HCT116 (cell line): ENCODE data around the gene AVEN. TPM values are rescaled to one million over a fixed set of nuclear protein-coding genes. Genes with fewer than 3 reads are reported as not detected.

ENCODE experiments used
- ATAC-seq: fragments of 200-7000 bp; cut with Tn5 transposase; 2 replicates; pipeline ENCODE4 v1.9.1; 2020; ENCODE audit warnings: mild to moderate bottlenecking, moderate library complexity
- BruUV-seq: library from RNA; stranded (reverse); fragments of 400-500 nt; replicated peaks from 2 replicates; lab custom pipeline; 2021; lab: Mats Ljungman, UMichigan
- CTCF ChIA-PET: fragments of 300-600 bp; sonication (Branson Sonifier 250); formaldehyde crosslinking; loops from one replicate; lab custom pipeline; 2021; ENCODE audit warnings: antibody characterized with exemption; lab: Charles Lee
- POLR2A ChIA-PET: fragments of 300-600, 350-600 bp; sonication (Branson Sonifier 250); formaldehyde crosslinking; loops from one replicate; lab custom pipeline; 2021; ENCODE audit warnings: antibody characterized with exemption; lab: Charles Lee
- RAD21 ChIA-PET, 2 experiments: fragments of 300-600 bp; sonication (Branson Sonifier 250); formaldehyde crosslinking; loops; one replicate each; lab custom pipeline; 2023; ENCODE audit warnings: low total read pairs in 2 of 2; ENCODE audit not compliant: uncharacterized antibody in 2 of 2, unreplicated experiment in 2 of 2, low non-redundant PET in 1 of 2; lab: Charles Lee
- DNase-seq: peaks from one replicate; pipeline ENCODE4 v3.0.0-alpha.2; 2010; ENCODE audit warnings: low read depth, low spot score
- H2AFZ ChIP-seq: fragments of 200-600 bp; shearing (Covaris generic), sonication (generic); 2 replicates; pipeline ENCODE4 v1.6.1; 2017; ENCODE audit warnings: low read depth, mixed run types, mixed read lengths, antibody characterized with exemption, low read length; ENCODE audit not compliant: poor library complexity, severe bottlenecking
- H3K27ac ChIP-seq: 2 replicates; pipeline ENCODE4 v1.5.1; 2012; ENCODE audit warnings: low read depth, low read length
- H3K27me3 ChIP-seq: fragments of 200-600 bp; sonication (generic); 2 replicates; pipeline ENCODE4 v1.6.1; 2016; ENCODE audit warnings: mixed run types, low read length, mixed read lengths; ENCODE audit not compliant: insufficient read depth
- H3K36me3 ChIP-seq, 2 experiments: fragments of 200-500 bp in 1 of 2; fragments of 200-600 bp in 1 of 2; sonication (Bioruptor generic) in 1 of 2; sonication (generic) in 1 of 2; 2 replicates each; pipeline versions ENCODE4 v1.5.1 to v1.6.1; 2014 to 2016; ENCODE audit warnings: low read length in 2 of 2, inconsistent platforms in 1 of 2, mixed read lengths in 1 of 2, mixed run types in 1 of 2; ENCODE audit not compliant: insufficient read depth in 2 of 2, control insufficient read depth in 1 of 2
- H3K4me1 ChIP-seq, 2 experiments: fragments of 200-600 bp in 1 of 2; sonication (generic) in 1 of 2; 2 replicates each; pipeline versions ENCODE4 v1.5.1 to v1.6.1; 2012 to 2017; ENCODE audit warnings: low read length in 2 of 2, inconsistent platforms in 1 of 2, mild to moderate bottlenecking in 1 of 2, mixed read lengths in 1 of 2, mixed run types in 1 of 2, moderate library complexity in 1 of 2; ENCODE audit not compliant: insufficient read depth in 2 of 2, control insufficient read depth in 1 of 2
- H3K4me2 ChIP-seq: fragments of 200-600 bp; sonication (generic); 2 replicates; pipeline ENCODE4 v1.6.1; 2017; ENCODE audit warnings: mixed run types, low read length, mixed read lengths
- H3K4me3 ChIP-seq, 2 experiments: fragments of 200-600 bp in 1 of 2; sonication (generic) in 1 of 2; replicated peaks in 1 of 2; 2 replicates each; pipeline ENCODE4 v1.5.1; 2011 to 2016; ENCODE audit warnings: low read length in 2 of 2, control low read depth in 1 of 2, low read depth in 1 of 2, mild to moderate bottlenecking in 1 of 2, mixed read lengths in 1 of 2, mixed run types in 1 of 2
- H3K79me2 ChIP-seq: fragments of 200-600 bp; sonication (generic); 2 replicates; pipeline ENCODE4 v1.6.1; 2017; ENCODE audit warnings: mild to moderate bottlenecking, mixed run types, low read length, moderate library complexity, mixed read lengths; ENCODE audit not compliant: insufficient read depth
- H3K9ac ChIP-seq: fragments of 200-600 bp; sonication (generic); 2 replicates; pipeline ENCODE4 v1.6.1; 2016; ENCODE audit warnings: low read length, mixed read lengths
- H3K9me2 ChIP-seq: fragments of 200-600 bp; sonication (generic), shearing (Covaris generic); 2 replicates; pipeline ENCODE4 v1.6.1; 2017; ENCODE audit warnings: mixed run types, mild to moderate bottlenecking, moderate library complexity; ENCODE audit not compliant: insufficient read depth
- H3K9me3 ChIP-seq, 2 experiments: fragments of 200-500 bp in 1 of 2; fragments of 200-600 bp in 1 of 2; sonication (Bioruptor generic) in 1 of 2; sonication (generic) in 1 of 2; 2 replicates each; pipeline ENCODE4 v1.6.1; 2014 to 2017; ENCODE audit warnings: low read length in 2 of 2, mixed read lengths in 2 of 2, inconsistent platforms in 1 of 2, low read depth in 1 of 2, mild to moderate bottlenecking in 1 of 2, mixed run types in 1 of 2, moderate library complexity in 1 of 2; ENCODE audit not compliant: control insufficient read depth in 1 of 2, insufficient read depth in 1 of 2
- H4K20me1 ChIP-seq: fragments of 200-600 bp; sonication (generic), shearing (Covaris generic); 2 replicates; pipeline ENCODE4 v1.6.1; 2017; ENCODE audit warnings: mixed run types, mild to moderate bottlenecking, moderate library complexity; ENCODE audit not compliant: insufficient read depth
- CBX3 ChIP-seq: IDR thresholded peaks from 2 replicates; pipeline ENCODE4 v1.6.1; 2012; ENCODE audit warnings: low read depth
- CTCF ChIP-seq, 3 experiments: fragments of 200-600 bp in 1 of 3; sonication (generic) in 1 of 3; IDR thresholded peaks in 2 of 3; conservative IDR thresholded peaks in 1 of 3; 2 replicates each; pipeline ENCODE4 v1.5.1; 2012 to 2017; ENCODE audit warnings: low read depth in 2 of 3, low read length in 2 of 3, antibody characterized with exemption in 1 of 3, borderline replicate concordance in 1 of 3, control low read depth in 1 of 3, mild to moderate bottlenecking in 1 of 3, mixed read lengths in 1 of 3, mixed run types in 1 of 3, moderate library complexity in 1 of 3; ENCODE audit not compliant: insufficient read depth in 1 of 3
- EGR1 ChIP-seq: IDR thresholded peaks from 2 replicates; pipeline ENCODE4 v1.6.1; 2012; ENCODE audit warnings: low read depth
- ELF1 ChIP-seq: IDR thresholded peaks from 2 replicates; pipeline ENCODE4 v1.6.1; 2012; ENCODE audit warnings: low read depth, borderline replicate concordance
- EZH2phosphoT487 ChIP-seq: fragments of 200-600 bp; IDR thresholded peaks from 2 replicates; pipeline ENCODE4 v1.6.1; 2018; ENCODE audit warnings: antibody characterized with exemption, borderline replicate concordance
- JUND ChIP-seq: IDR thresholded peaks from 2 replicates; pipeline ENCODE4 v1.6.1; 2012
- POLR2AphosphoS5 ChIP-seq: IDR thresholded peaks from 2 replicates; pipeline ENCODE4 v1.6.1; 2011; ENCODE audit warnings: mild to moderate bottlenecking, low read depth, low read length, moderate library complexity
- RAD21 ChIP-seq: IDR thresholded peaks from 2 replicates; pipeline ENCODE4 v1.6.1; 2012; ENCODE audit warnings: low read depth, mild to moderate bottlenecking
- SP1 ChIP-seq: IDR thresholded peaks from 2 replicates; pipeline ENCODE4 v1.6.1; 2012; ENCODE audit warnings: low read depth
- YY1 ChIP-seq: IDR thresholded peaks from 2 replicates; pipeline ENCODE4 v1.6.1; 2011; ENCODE audit warnings: low read length, low read depth, moderate library complexity, mild to moderate bottlenecking; ENCODE audit not compliant: insufficient replicate concordance; ENCODE audit errors: extremely low read depth
- ZFX ChIP-seq: fragments of 450-650 bp; IDR thresholded peaks from 2 replicates; pipeline ENCODE4 v1.6.1; 2017
- ZNF274 ChIP-seq: fragments of 200-500 bp; sonication (Bioruptor generic); IDR thresholded peaks from 2 replicates; pipeline ENCODE4 v1.6.1; 2014; ENCODE audit warnings: mild to moderate bottlenecking, low read depth, low read length, inconsistent platforms
- intact Hi-C: fragments of 100-400 bp; cut with micrococcal nuclease; formaldehyde crosslinking; loops from 2 replicates; pipeline ENCODE4 v1.10.0; 2022
- total RNA-seq: library from RNA; stranded (reverse); gene quantifications from one replicate; pipeline ENCODE4 v1.2.1, GENCODE V29; 2021; ENCODE audit not compliant: unreplicated experiment

Gene AVEN
- total RNA-seq, 1 experiment from 2014 or later = 6.8 TPM

GRCh38 chr15:34049112-34049511, 10.1 kb upstream of the AVEN start (continued):
- TF ChIP-seq CTCF (IDR thresholded peaks at IDR 0.05 in 2 of 3, conservative IDR thresholded peaks at IDR 0.05 in 1 of 3; ENCODE audit: borderline replicate concordance in 1 of 3, insufficient read depth in 1 of 3, low read depth in 2 of 3, low read length in 2 of 3) (no peak), ELF1 (no peak), RAD21 (no peak), SP1 (no peak), ZNF274 (no peak), EGR1 (no peak), ZFX (no peak), YY1 (no peak)

GRCh38 chr15:34047893-34048775, 9.1 kb upstream of the AVEN start:
- CTCF ChIA-PET = no interaction called here
- Histone ChIP-seq H4K20me1 (no peaks in the 10 kb centered on the region), H3K27me3 (no peaks in the 10 kb centered on the region), H3K9me3 (no peaks in the 10 kb centered on the region), H3K4me2 (no peak overlapping the region), H3K4me1 (no peaks in the 10 kb centered on the region), H3K9me2 (no peaks in the 10 kb centered on the region), H3K27ac (no peak overlapping the region), H3K4me3 (no peak overlapping the region), H3K9ac (no peak overlapping the region), H2AFZ (no peak overlapping the region), H3K79me2 (no peaks in the 10 kb centered on the region), H3K36me3 (no peaks in the 10 kb centered on the region)
- no TSS peak for BruUV-seq
- intact Hi-C loops = no loop called here
- TF ChIP-seq EZH2phosphoT487 (no peak), POLR2AphosphoS5 (no peak), ELF1 (no peak), YY1 (no peak), CBX3 (no peak), ZNF274 (no peak), JUND (no peak), EGR1 (no peak)
- no peak for DNase-seq
- no peak for ATAC-seq
- POLR2A ChIA-PET = no interaction called here
- RAD21 ChIA-PET = no interaction called here
